Caco-2 (cell line): ENCODE measurements around the gene COL12A1. TPM values are rescaled to one million over a fixed set of nuclear protein-coding genes. Genes with fewer than 3 reads are reported as not detected.

ENCODE experiments used
- BruUV-seq: library from RNA; stranded (reverse); fragments of 400-500 nt; replicated peaks from 2 replicates; lab custom pipeline; 2021; lab: Mats Ljungman, UMichigan
- CTCF ChIA-PET: fragments of 300-600 bp; sonication (Branson Sonifier 250); formaldehyde crosslinking; loops from one replicate; lab custom pipeline; 2022; ENCODE audit warnings: antibody characterized with exemption; lab: Charles Lee
- POLR2A ChIA-PET: fragments of 300-600 bp; sonication (Branson Sonifier 250); formaldehyde crosslinking; loops from one replicate; lab custom pipeline; 2022; ENCODE audit warnings: antibody characterized with exemption; lab: Charles Lee
- DNase-seq, 2 experiments: peaks; one replicate each; pipeline versions ENCODE4 v3.0.0 to v3.0.0-alpha.2; 2020 to 2022
- H3K27me3 ChIP-seq: replicated peaks from 2 replicates; pipeline ENCODE4 v1.6.0; 2011; ENCODE audit warnings: low read length; ENCODE audit not compliant: control insufficient read depth, insufficient read depth
- H3K36me3 ChIP-seq: 2 replicates; pipeline ENCODE4 v1.5.1; 2011; ENCODE audit warnings: low read length; ENCODE audit not compliant: control insufficient read depth, insufficient read depth
- H3K4me1 ChIP-seq: fragments of 250-450 bp; sonication (Bioruptor Pico); 2 replicates; pipeline ENCODE4 v1.5.1; 2020; ENCODE audit warnings: mild to moderate bottlenecking
- H3K4me3 ChIP-seq: 2 replicates; pipeline ENCODE4 v1.5.1; 2011; ENCODE audit warnings: low read depth, mild to moderate bottlenecking, control low read depth, low read length
- H3K9me3 ChIP-seq: fragments of 250-450 bp; sonication (Bioruptor Pico); 2 replicates; pipeline ENCODE4 v1.5.1; 2020; ENCODE audit warnings: mild to moderate bottlenecking, moderate library complexity
- H3K27ac Mint-ChIP-seq: one replicate; pipeline ENCODE4 v1.8.0; 2022; ENCODE audit warnings: mixed read lengths; ENCODE audit not compliant: unreplicated experiment
- H3K27me3 Mint-ChIP-seq: one replicate; pipeline ENCODE4 v1.8.0; 2022; ENCODE audit warnings: mixed read lengths; ENCODE audit not compliant: insufficient read depth, unreplicated experiment
- H3K36me3 Mint-ChIP-seq: one replicate; pipeline ENCODE4 v1.8.0; 2022; ENCODE audit warnings: mild to moderate bottlenecking, mixed read lengths; ENCODE audit not compliant: insufficient read depth, unreplicated experiment
- H3K4me1 Mint-ChIP-seq: one replicate; pipeline ENCODE4 v1.8.0; 2022; ENCODE audit warnings: low read depth, mixed read lengths; ENCODE audit not compliant: unreplicated experiment
- H3K4me3 Mint-ChIP-seq: one replicate; pipeline ENCODE4 v1.8.0; 2022; ENCODE audit warnings: mild to moderate bottlenecking, moderate library complexity, mixed read lengths; ENCODE audit not compliant: unreplicated experiment
- H3K9me3 Mint-ChIP-seq: one replicate; pipeline ENCODE4 v1.8.0; 2022; ENCODE audit warnings: mixed read lengths; ENCODE audit not compliant: unreplicated experiment
- CTCF ChIP-seq, 2 experiments: fragments of 200-600 bp in 1 of 2; IDR thresholded peaks; 1 replicate in 1 of 2; 2 replicates in 1 of 2; pipeline versions ENCODE4 v1.5.1 to v1.8.0; 2011 to 2022; ENCODE audit warnings: antibody characterized with exemption in 1 of 2, control low read depth in 1 of 2, inconsistent platforms in 1 of 2, low read depth in 1 of 2, low read length in 1 of 2, mild to moderate bottlenecking in 1 of 2, moderate library complexity in 1 of 2; ENCODE audit not compliant: insufficient read depth in 1 of 2, severe bottlenecking in 1 of 2, unreplicated experiment in 1 of 2
- intact Hi-C: fragments of 100-400 bp; cut with micrococcal nuclease; formaldehyde crosslinking; loops from one replicate; pipeline ENCODE4 v1.10.0; 2022; ENCODE audit not compliant: unreplicated experiment
- total RNA-seq: library from RNA; stranded (reverse); gene quantifications from 2 replicates; pipeline ENCODE4 v1.2.3, GENCODE V29; 2022

Gene COL12A1
- total RNA-seq, 1 experiment from 2014 or later, result 68.0 TPM

- Mint-ChIP-seq H3K4me3 (no peak overlapping the region), H3K4me1 (peaks cover 16% of the 10 kb centered on the region), H3K36me3 (peaks cover 61% of the 10 kb centered on the region), H3K9me3 (no peaks in the 10 kb centered on the region), H3K27me3 (no peaks in the 10 kb centered on the region), H3K27ac (no peak overlapping the region)
- no TSS peak for BruUV-seq
- CTCF ChIA-PET, result no interaction called here
- no peak for TF ChIP-seq CTCF (IDR thresholded peaks at IDR 0.05; ENCODE audit: insufficient read depth in 1 of 2, low read depth in 1 of 2, low read length in 1 of 2, severe bottlenecking in 1 of 2, unreplicated experiment in 1 of 2)
- Histone ChIP-seq H3K9me3 (no peaks in the 10 kb centered on the region), H3K4me3 (no peak overlapping the region), H3K27me3 (no peaks in the 10 kb centered on the region), H3K36me3 (no peaks in the 10 kb centered on the region; the same call in 1 of the 2 replicates), H3K4me1 (peaks cover 13% of the 10 kb centered on the region)
- intact Hi-C loops, result loop anchor here (10.0 kb wide), 1 partner anchor 174 kb away; no protein-coding TSS in a partner anchor
- no peak for DNase-seq
- POLR2A ChIA-PET, result no interaction called here
Observed at GRCh38 chr6:75108333-75108974, 97.4 kb downstream of the COL12A1 start.

- H3K27me3 Mint-ChIP-seq, result no peaks in the 10 kb centered on the region
- CTCF ChIA-PET, result no interaction called here
- no peak overlapping the region for H3K27ac Mint-ChIP-seq
- H3K4me1 Mint-ChIP-seq, result peaks cover 18% of the 10 kb centered on the region
- H3K4me3 Mint-ChIP-seq, result no peak overlapping the region
- POLR2A ChIA-PET, result no interaction called here
- H3K9me3 Mint-ChIP-seq, result no peaks in the 10 kb centered on the region
- Histone ChIP-seq H3K27me3 (no peaks in the 10 kb centered on the region), H3K4me1 (peaks cover 17% of the 10 kb centered on the region), H3K36me3 (no peaks in the 10 kb centered on the region; the same call in 1 of the 2 replicates), H3K4me3 (no peak overlapping the region), H3K9me3 (no peaks in the 10 kb centered on the region)
- H3K36me3 Mint-ChIP-seq, result peaks cover 65% of the 10 kb centered on the region
- intact Hi-C loops, result loop anchor here (10.0 kb wide), 1 partner anchor 173 kb away; no protein-coding TSS in a partner anchor
- DNase-seq, result no peak
- BruUV-seq, result no TSS peak
- TF ChIP-seq CTCF (IDR thresholded peaks at IDR 0.05; ENCODE audit: insufficient read depth in 1 of 2, low read depth in 1 of 2, low read length in 1 of 2, severe bottlenecking in 1 of 2, unreplicated experiment in 1 of 2), result no peak
Observed at GRCh38 chr6:75107913-75108312, 97.9 kb downstream of the COL12A1 start.

- H3K36me3 ChIP-seq, result no peaks in the 10 kb centered on the region; the same call in 1 of the 2 replicates
Observed at GRCh38 chr6:75106426-75106825, 99.4 kb downstream of the COL12A1 start.

More at GRCh38 chr6:75106426-75106825, 99.4 kb downstream of the COL12A1 start:
- ChIA-PET POLR2A (no interaction called here), CTCF (no interaction called here)
- Mint-ChIP-seq H3K36me3 (peaks cover 60% of the 10 kb centered on the region), H3K9me3 (no peaks in the 10 kb centered on the region), H3K4me1 (peaks cover 18% of the 10 kb centered on the region), H3K4me3 (no peak overlapping the region), H3K27me3 (no peaks in the 10 kb centered on the region), H3K27ac (no peak overlapping the region)
- no peak for DNase-seq
- no peak for TF ChIP-seq CTCF (IDR thresholded peaks at IDR 0.05; ENCODE audit: insufficient read depth in 1 of 2, low read depth in 1 of 2, low read length in 1 of 2, severe bottlenecking in 1 of 2, unreplicated experiment in 1 of 2)
- H3K9me3 ChIP-seq, result no peaks in the 10 kb centered on the region
- no peak overlapping the region for H3K4me3 ChIP-seq
- BruUV-seq, result no TSS peak
- no peaks in the 10 kb centered on the region for H3K27me3 ChIP-seq
- peaks cover 24% of the 10 kb centered on the region for H3K4me1 ChIP-seq
- intact Hi-C loops, result loop anchor here (10.0 kb wide), 1 partner anchor 172 kb away; no protein-coding TSS in a partner anchor
